Caco-2 (cell line): ENCODE measurements around the gene SLC25A26. TPM values are rescaled to one million over a fixed set of nuclear protein-coding genes. Genes with fewer than 3 reads are reported as not detected.

Experiments
- BruUV-seq: library from RNA; stranded (reverse); fragments of 400-500 nt; replicated peaks from 2 replicates; lab custom pipeline; 2021; lab: Mats Ljungman, UMichigan
- CTCF ChIA-PET: fragments of 300-600 bp; sonication (Branson Sonifier 250); formaldehyde crosslinking; loops from one replicate; lab custom pipeline; 2022; ENCODE audit warnings: antibody characterized with exemption; lab: Charles Lee
- POLR2A ChIA-PET: fragments of 300-600 bp; sonication (Branson Sonifier 250); formaldehyde crosslinking; loops from one replicate; lab custom pipeline; 2022; ENCODE audit warnings: antibody characterized with exemption; lab: Charles Lee
- DNase-seq, 2 experiments: peaks; one replicate each; pipeline versions ENCODE4 v3.0.0 to v3.0.0-alpha.2; 2020 to 2022
- H3K27me3 ChIP-seq: replicated peaks from 2 replicates; pipeline ENCODE4 v1.6.0; 2011; ENCODE audit warnings: low read length; ENCODE audit not compliant: control insufficient read depth, insufficient read depth
- H3K36me3 ChIP-seq: 2 replicates; pipeline ENCODE4 v1.5.1; 2011; ENCODE audit warnings: low read length; ENCODE audit not compliant: control insufficient read depth, insufficient read depth
- H3K4me1 ChIP-seq: fragments of 250-450 bp; sonication (Bioruptor Pico); 2 replicates; pipeline ENCODE4 v1.5.1; 2020; ENCODE audit warnings: mild to moderate bottlenecking
- H3K4me3 ChIP-seq: 2 replicates; pipeline ENCODE4 v1.5.1; 2011; ENCODE audit warnings: low read depth, mild to moderate bottlenecking, control low read depth, low read length
- H3K9me3 ChIP-seq: fragments of 250-450 bp; sonication (Bioruptor Pico); 2 replicates; pipeline ENCODE4 v1.5.1; 2020; ENCODE audit warnings: mild to moderate bottlenecking, moderate library complexity
- H3K27ac Mint-ChIP-seq: one replicate; pipeline ENCODE4 v1.8.0; 2022; ENCODE audit warnings: mixed read lengths; ENCODE audit not compliant: unreplicated experiment
- H3K27me3 Mint-ChIP-seq: one replicate; pipeline ENCODE4 v1.8.0; 2022; ENCODE audit warnings: mixed read lengths; ENCODE audit not compliant: insufficient read depth, unreplicated experiment
- H3K36me3 Mint-ChIP-seq: one replicate; pipeline ENCODE4 v1.8.0; 2022; ENCODE audit warnings: mild to moderate bottlenecking, mixed read lengths; ENCODE audit not compliant: insufficient read depth, unreplicated experiment
- H3K4me1 Mint-ChIP-seq: one replicate; pipeline ENCODE4 v1.8.0; 2022; ENCODE audit warnings: low read depth, mixed read lengths; ENCODE audit not compliant: unreplicated experiment
- H3K4me3 Mint-ChIP-seq: one replicate; pipeline ENCODE4 v1.8.0; 2022; ENCODE audit warnings: mild to moderate bottlenecking, moderate library complexity, mixed read lengths; ENCODE audit not compliant: unreplicated experiment
- H3K9me3 Mint-ChIP-seq: one replicate; pipeline ENCODE4 v1.8.0; 2022; ENCODE audit warnings: mixed read lengths; ENCODE audit not compliant: unreplicated experiment
- CTCF ChIP-seq, 2 experiments: fragments of 200-600 bp in 1 of 2; IDR thresholded peaks; 1 replicate in 1 of 2; 2 replicates in 1 of 2; pipeline versions ENCODE4 v1.5.1 to v1.8.0; 2011 to 2022; ENCODE audit warnings: antibody characterized with exemption in 1 of 2, control low read depth in 1 of 2, inconsistent platforms in 1 of 2, low read depth in 1 of 2, low read length in 1 of 2, mild to moderate bottlenecking in 1 of 2, moderate library complexity in 1 of 2; ENCODE audit not compliant: insufficient read depth in 1 of 2, severe bottlenecking in 1 of 2, unreplicated experiment in 1 of 2
- intact Hi-C: fragments of 100-400 bp; cut with micrococcal nuclease; formaldehyde crosslinking; loops from one replicate; pipeline ENCODE4 v1.10.0; 2022; ENCODE audit not compliant: unreplicated experiment
- total RNA-seq: library from RNA; stranded (reverse); gene quantifications from 2 replicates; pipeline ENCODE4 v1.2.3, GENCODE V29; 2022

Gene SLC25A26
- total RNA-seq, 1 experiment from 2014 or later: 25.4 TPM

GRCh38 chr3:66382142-66382541, 161.3 kb downstream of the SLC25A26 start:
- H3K4me3 ChIP-seq: no peak overlapping the region
- no peak overlapping the region for H3K4me3 Mint-ChIP-seq
- H3K27me3 Mint-ChIP-seq: no peaks in the 10 kb centered on the region
- no peaks in the 10 kb centered on the region for H3K9me3 Mint-ChIP-seq
- BruUV-seq: no TSS peak
- intact Hi-C loops: no loop called here
- DNase-seq: no peak
- peaks cover 98% of the 10 kb centered on the region for H3K36me3 Mint-ChIP-seq
- no peaks in the 10 kb centered on the region for H3K27me3 ChIP-seq
- H3K9me3 ChIP-seq: no peaks in the 10 kb centered on the region
- ChIA-PET CTCF (no interaction called here), POLR2A (no interaction called here)
- peaks cover 2% of the 10 kb centered on the region for H3K4me1 ChIP-seq
- H3K4me1 Mint-ChIP-seq: peaks cover under 1% of the 10 kb centered on the region
- TF ChIP-seq CTCF (IDR thresholded peaks at IDR 0.05; ENCODE audit: insufficient read depth in 1 of 2, low read depth in 1 of 2, low read length in 1 of 2, severe bottlenecking in 1 of 2, unreplicated experiment in 1 of 2): no peak
- no peak overlapping the region for H3K27ac Mint-ChIP-seq
- H3K36me3 ChIP-seq: peaks cover 20% of the 10 kb centered on the region

GRCh38 chr3:66383023-66383422, 162.2 kb downstream of the SLC25A26 start:
- Mint-ChIP-seq H3K4me1 (no peaks in the 10 kb centered on the region), H3K27ac (no peak overlapping the region), H3K27me3 (no peaks in the 10 kb centered on the region), H3K36me3 (peaks cover 95% of the 10 kb centered on the region), H3K9me3 (no peaks in the 10 kb centered on the region), H3K4me3 (no peak overlapping the region)
- Histone ChIP-seq H3K27me3 (no peaks in the 10 kb centered on the region), H3K4me1 (no peaks in the 10 kb centered on the region), H3K36me3 (peaks cover 20% of the 10 kb centered on the region), H3K4me3 (no peak overlapping the region), H3K9me3 (no peaks in the 10 kb centered on the region)
- TF ChIP-seq CTCF (IDR thresholded peaks at IDR 0.05; ENCODE audit: insufficient read depth in 1 of 2, low read depth in 1 of 2, low read length in 1 of 2, severe bottlenecking in 1 of 2, unreplicated experiment in 1 of 2): no peak
- intact Hi-C loops: no loop called here
- no peak for DNase-seq
- CTCF ChIA-PET: no interaction called here
- POLR2A ChIA-PET: interaction anchor here (0.7 kb wide), 1 partner anchor 80 kb away, joined by 4 read pairs; no protein-coding TSS in a partner anchor
- BruUV-seq: no TSS peak

- no peaks in the 10 kb centered on the region for H3K4me1 Mint-ChIP-seq
- no peak overlapping the region for H3K4me3 Mint-ChIP-seq
- H3K36me3 Mint-ChIP-seq: peaks cover 83% of the 10 kb centered on the region
- no TSS peak for BruUV-seq
- H3K4me1 ChIP-seq: no peaks in the 10 kb centered on the region
- CTCF ChIA-PET: interaction anchor here (0.7 kb wide), 1 partner anchor 58 kb away, joined by 3 read pairs; no protein-coding TSS in a partner anchor
- POLR2A ChIA-PET: interaction anchor here (0.6 to 0.7 kb wide), 2 partner anchors 79 to 130 kb away, joined by 4 read pairs; no protein-coding TSS in a partner anchor
- H3K9me3 ChIP-seq: no peaks in the 10 kb centered on the region
- DNase-seq: no peak
- H3K27me3 Mint-ChIP-seq: no peaks in the 10 kb centered on the region
- intact Hi-C loops: no loop called here
- no peaks in the 10 kb centered on the region for H3K9me3 Mint-ChIP-seq
- H3K27ac Mint-ChIP-seq: peak overlapping the region; percentile 48
- H3K36me3 ChIP-seq: peaks cover 20% of the 10 kb centered on the region
- H3K27me3 ChIP-seq: no peaks in the 10 kb centered on the region
- no peak overlapping the region for H3K4me3 ChIP-seq
- no peak for TF ChIP-seq CTCF (IDR thresholded peaks at IDR 0.05; ENCODE audit: insufficient read depth in 1 of 2, low read depth in 1 of 2, low read length in 1 of 2, severe bottlenecking in 1 of 2, unreplicated experiment in 1 of 2)
Observed at GRCh38 chr3:66383998-66384745, 163.4 kb downstream of the SLC25A26 start.
